Endothelial cell of umbilical vein (primary cell): ENCODE measurements around the gene MS4A2.

Experiments
- EZH2 ChIP-seq: IDR thresholded peaks from 2 replicates; pipeline ENCODE4 v1.6.1; 2012; ENCODE audit warnings: borderline replicate concordance, low read depth, mild to moderate bottlenecking, moderate library complexity, low read length, inconsistent platforms; ENCODE audit not compliant: severe bottlenecking
- GATA2 ChIP-seq: IDR thresholded peaks from 2 replicates; pipeline ENCODE4 v1.7.0; 2011; ENCODE audit warnings: low read depth, mild to moderate bottlenecking, moderate library complexity, mixed read lengths, low read length; ENCODE audit not compliant: insufficient read length, insufficient read depth
- MYC ChIP-seq: IDR thresholded peaks from one replicate; pipeline ENCODE4 v1.6.1; 2011; ENCODE audit warnings: mild to moderate bottlenecking, low read depth, low read length
- POLR2A ChIP-seq: IDR thresholded peaks from 2 replicates; pipeline ENCODE4 v1.6.1; 2012; ENCODE audit warnings: low read depth, mild to moderate bottlenecking, control low read depth, low read length
- POLR2AphosphoS5 ChIP-seq: IDR thresholded peaks from 2 replicates; pipeline ENCODE4 v1.6.1; 2012; ENCODE audit warnings: low read depth, mild to moderate bottlenecking, control low read depth, low read length, moderate library complexity; ENCODE audit not compliant: insufficient read depth
- TF ChIP-seq, protein P1 (sequence below), 2 donors: IDR thresholded peaks; 1 replicate in 1 of 2; 2 replicates in 1 of 2; pipeline ENCODE4 v1.5.1; 2011; ENCODE audit warnings: low read length in 2 of 2, mild to moderate bottlenecking in 2 of 2, moderate library complexity in 2 of 2, control low read depth in 1 of 2, inconsistent platforms in 1 of 2, low read depth in 1 of 2; ENCODE audit not compliant: insufficient read depth in 1 of 2; ENCODE audit errors: extremely low read depth in 1 of 2
- TF ChIP-seq, protein P2 (sequence below): IDR thresholded peaks from 2 replicates; pipeline ENCODE4 v1.6.1; 2011; ENCODE audit not compliant: insufficient read depth, insufficient read length

DNA sequence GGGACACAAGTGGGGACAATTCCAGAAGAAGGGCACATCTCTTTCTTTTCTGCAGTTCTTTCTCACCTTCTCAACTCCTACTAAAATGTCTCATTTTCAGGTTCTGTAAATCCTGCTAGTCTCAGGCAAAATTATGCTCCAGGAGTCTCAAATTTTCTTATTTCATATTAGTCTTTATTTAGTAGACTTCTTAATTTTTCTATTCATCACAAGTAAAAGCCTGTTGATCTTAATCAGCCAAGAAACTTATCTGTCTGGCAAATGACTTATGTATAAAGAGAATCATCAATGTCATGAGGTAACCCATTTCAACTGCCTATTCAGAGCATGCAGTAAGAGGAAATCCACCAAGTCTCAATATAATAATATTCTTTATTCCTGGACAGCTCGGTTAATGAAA, at the start of gene MS4A2:
- TF ChIP-seq, protein P1, sequence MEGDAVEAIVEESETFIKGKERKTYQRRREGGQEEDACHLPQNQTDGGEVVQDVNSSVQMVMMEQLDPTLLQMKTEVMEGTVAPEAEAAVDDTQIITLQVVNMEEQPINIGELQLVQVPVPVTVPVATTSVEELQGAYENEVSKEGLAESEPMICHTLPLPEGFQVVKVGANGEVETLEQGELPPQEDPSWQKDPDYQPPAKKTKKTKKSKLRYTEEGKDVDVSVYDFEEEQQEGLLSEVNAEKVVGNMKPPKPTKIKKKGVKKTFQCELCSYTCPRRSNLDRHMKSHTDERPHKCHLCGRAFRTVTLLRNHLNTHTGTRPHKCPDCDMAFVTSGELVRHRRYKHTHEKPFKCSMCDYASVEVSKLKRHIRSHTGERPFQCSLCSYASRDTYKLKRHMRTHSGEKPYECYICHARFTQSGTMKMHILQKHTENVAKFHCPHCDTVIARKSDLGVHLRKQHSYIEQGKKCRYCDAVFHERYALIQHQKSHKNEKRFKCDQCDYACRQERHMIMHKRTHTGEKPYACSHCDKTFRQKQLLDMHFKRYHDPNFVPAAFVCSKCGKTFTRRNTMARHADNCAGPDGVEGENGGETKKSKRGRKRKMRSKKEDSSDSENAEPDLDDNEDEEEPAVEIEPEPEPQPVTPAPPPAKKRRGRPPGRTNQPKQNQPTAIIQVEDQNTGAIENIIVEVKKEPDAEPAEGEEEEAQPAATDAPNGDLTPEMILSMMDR (IDR thresholded peaks at IDR 0.05; ENCODE audit: extremely low read depth in 1 of 2, insufficient read depth in 1 of 2, low read depth in 1 of 2, low read length in 2 of 2): no peak
- TF ChIP-seq EZH2 (no peak), POLR2A (no peak), MYC (no peak), POLR2AphosphoS5 (no peak), GATA2 (no peak)
- TF ChIP-seq, protein P2, sequence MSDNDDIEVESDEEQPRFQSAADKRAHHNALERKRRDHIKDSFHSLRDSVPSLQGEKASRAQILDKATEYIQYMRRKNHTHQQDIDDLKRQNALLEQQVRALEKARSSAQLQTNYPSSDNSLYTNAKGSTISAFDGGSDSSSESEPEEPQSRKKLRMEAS: no peak
